DND-41 (cell line): ENCODE measurements around the gene CAMK4.

Experiments used
- ATAC-seq: fragments of 200-7000 bp; cut with Tn5 transposase; 3 replicates; pipeline ENCODE4 v1.9.1; 2021; ENCODE audit warnings: low read depth; ENCODE audit not compliant: insufficient read depth
- DNase-seq: peaks from one replicate; pipeline ENCODE4 v3.0.0-alpha.2; 2020
- H2AFZ ChIP-seq: 2 replicates; pipeline ENCODE4 v1.6.0; 2012; ENCODE audit warnings: low read depth, low read length
- H3K27ac ChIP-seq: 2 replicates; pipeline ENCODE4 v1.5.1; 2012; ENCODE audit warnings: low read length, inconsistent platforms
- H3K27me3 ChIP-seq: fragments of 200-600 bp; sonication (generic); 2 replicates; pipeline ENCODE4 v1.6.0; 2012; ENCODE audit warnings: low read length, mild to moderate bottlenecking, inconsistent platforms; ENCODE audit not compliant: insufficient read depth, poor library complexity
- H3K36me3 ChIP-seq: 2 replicates; pipeline ENCODE4 v1.5.1; 2012; ENCODE audit warnings: low read length, inconsistent platforms; ENCODE audit not compliant: insufficient read depth
- H3K4me1 ChIP-seq: 2 replicates; pipeline ENCODE4 v1.5.1; 2012; ENCODE audit warnings: mild to moderate bottlenecking, low read length; ENCODE audit not compliant: insufficient read depth
- H3K4me2 ChIP-seq: 2 replicates; pipeline ENCODE4 v1.6.0; 2012; ENCODE audit warnings: mild to moderate bottlenecking, moderate library complexity, low read length, inconsistent platforms; ENCODE audit not compliant: insufficient read depth
- H3K4me3 ChIP-seq, 2 experiments: fragments of 200-600 bp in 1 of 2; shearing (Covaris generic) in 1 of 2; 2 replicates each; pipeline ENCODE4 v1.5.1; 2012 to 2016; ENCODE audit warnings: inconsistent platforms in 2 of 2, low read length in 2 of 2, mild to moderate bottlenecking in 2 of 2, low read depth in 1 of 2, moderate library complexity in 1 of 2
- H3K79me2 ChIP-seq: 2 replicates; pipeline ENCODE4 v1.6.0; 2012; ENCODE audit warnings: low read length, inconsistent platforms; ENCODE audit not compliant: insufficient read depth
- H3K9ac ChIP-seq: 2 replicates; pipeline ENCODE4 v1.6.0; 2012; ENCODE audit warnings: low read depth, mild to moderate bottlenecking, inconsistent platforms, low read length, moderate library complexity
- H3K9me3 ChIP-seq: 2 replicates; pipeline ENCODE4 v1.5.1; 2012; ENCODE audit warnings: low read length, moderate library complexity, mild to moderate bottlenecking, inconsistent platforms; ENCODE audit not compliant: insufficient read depth, severe bottlenecking
- H4K20me1 ChIP-seq: 2 replicates; pipeline ENCODE4 v1.6.0; 2012; ENCODE audit warnings: low read length; ENCODE audit not compliant: insufficient read depth
- EZH2 ChIP-seq: IDR thresholded peaks from 3 replicates; pipeline ENCODE4 v1.6.1; 2012; ENCODE audit warnings: borderline replicate concordance, low read depth, mild to moderate bottlenecking, moderate library complexity, low read length, inconsistent platforms; ENCODE audit not compliant: severe bottlenecking
- TF ChIP-seq, protein P1 (sequence below): IDR thresholded peaks from 2 replicates; pipeline ENCODE4 v1.5.1; 2012; ENCODE audit warnings: borderline replicate concordance, low read length, moderate library complexity, mild to moderate bottlenecking; ENCODE audit not compliant: poor library complexity, severe bottlenecking; ENCODE audit errors: extremely low read depth

The CAMK4 gene

GRCh38 chr5:111231119-111231518 lies 6.9 kb downstream of the CAMK4 start:
- H3K4me3 ChIP-seq, result peak overlapping the region in 1 of 2 experiments; percentile 24; a peak in 2 of 4 replicates
- TF ChIP-seq, protein P1, sequence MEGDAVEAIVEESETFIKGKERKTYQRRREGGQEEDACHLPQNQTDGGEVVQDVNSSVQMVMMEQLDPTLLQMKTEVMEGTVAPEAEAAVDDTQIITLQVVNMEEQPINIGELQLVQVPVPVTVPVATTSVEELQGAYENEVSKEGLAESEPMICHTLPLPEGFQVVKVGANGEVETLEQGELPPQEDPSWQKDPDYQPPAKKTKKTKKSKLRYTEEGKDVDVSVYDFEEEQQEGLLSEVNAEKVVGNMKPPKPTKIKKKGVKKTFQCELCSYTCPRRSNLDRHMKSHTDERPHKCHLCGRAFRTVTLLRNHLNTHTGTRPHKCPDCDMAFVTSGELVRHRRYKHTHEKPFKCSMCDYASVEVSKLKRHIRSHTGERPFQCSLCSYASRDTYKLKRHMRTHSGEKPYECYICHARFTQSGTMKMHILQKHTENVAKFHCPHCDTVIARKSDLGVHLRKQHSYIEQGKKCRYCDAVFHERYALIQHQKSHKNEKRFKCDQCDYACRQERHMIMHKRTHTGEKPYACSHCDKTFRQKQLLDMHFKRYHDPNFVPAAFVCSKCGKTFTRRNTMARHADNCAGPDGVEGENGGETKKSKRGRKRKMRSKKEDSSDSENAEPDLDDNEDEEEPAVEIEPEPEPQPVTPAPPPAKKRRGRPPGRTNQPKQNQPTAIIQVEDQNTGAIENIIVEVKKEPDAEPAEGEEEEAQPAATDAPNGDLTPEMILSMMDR, result no peak
- no peak for TF ChIP-seq EZH2
- H3K4me1 ChIP-seq, result peaks cover 94% of the 10 kb centered on the region
- ATAC-seq (peak; percentile 33), DNase-seq (no peak)
- H3K27me3 ChIP-seq, result no peaks in the 10 kb centered on the region
- H3K79me2 ChIP-seq, result peaks cover 50% of the 10 kb centered on the region
- H3K4me2 ChIP-seq, result peak overlapping the region; percentile 52
- H3K27ac ChIP-seq, result peak overlapping the region; percentile 89
- H3K36me3 ChIP-seq, result no peaks in the 10 kb centered on the region
- no peak overlapping the region for H2AFZ ChIP-seq
- H3K9ac ChIP-seq, result peak overlapping the region; percentile 32
- no peaks in the 10 kb centered on the region for H3K9me3 ChIP-seq
- H4K20me1 ChIP-seq, result no peaks in the 10 kb centered on the region

GRCh38 chr5:111232311-111233051 lies 8.3 kb downstream of the CAMK4 start:
- TF ChIP-seq, protein P1, result no peak
- no peak for TF ChIP-seq EZH2
- H3K9me3 ChIP-seq, result no peaks in the 10 kb centered on the region
- H3K79me2 ChIP-seq, result peaks cover 47% of the 10 kb centered on the region
- no peak overlapping the region for H2AFZ ChIP-seq
- H3K36me3 ChIP-seq, result no peaks in the 10 kb centered on the region
- no peaks in the 10 kb centered on the region for H3K27me3 ChIP-seq
- H3K4me1 ChIP-seq, result peaks cover 93% of the 10 kb centered on the region
- H3K4me3 ChIP-seq, result no peak overlapping the region
- DNase-seq, result no peak
- no peak for ATAC-seq
- H3K9ac ChIP-seq, result no peak overlapping the region
- H3K27ac ChIP-seq, result peak overlapping the region; percentile 62
- no peaks in the 10 kb centered on the region for H4K20me1 ChIP-seq
- H3K4me2 ChIP-seq, result no peak overlapping the region; the same call in 1 of the 2 replicates

DNA sequence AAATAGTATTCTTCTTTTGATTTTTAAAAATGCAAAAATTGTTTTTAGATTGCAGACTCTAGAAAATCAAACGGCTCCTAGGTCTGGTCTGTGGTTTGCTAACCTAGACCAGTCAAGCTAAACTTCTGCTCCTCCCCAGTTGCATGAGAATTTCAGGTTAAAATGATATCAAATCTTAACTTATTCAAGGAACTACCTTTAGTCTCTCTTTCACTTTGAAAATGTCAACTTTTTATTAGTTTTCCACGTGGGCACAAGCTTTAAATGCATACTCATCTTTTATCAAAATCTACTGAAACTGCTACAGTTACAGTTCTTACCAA lies 8.8 kb downstream of the CAMK4 start:
- H3K36me3 ChIP-seq, result no peaks in the 10 kb centered on the region
- no peak for DNase-seq
- H3K27me3 ChIP-seq, result no peaks in the 10 kb centered on the region
- peak overlapping the region; percentile 23 for H3K4me2 ChIP-seq
- H3K9me3 ChIP-seq, result no peaks in the 10 kb centered on the region
- no peak overlapping the region for H2AFZ ChIP-seq
- TF ChIP-seq, protein P1, result no peak
- no peak for TF ChIP-seq EZH2
- ATAC-seq, result no peak
- peak overlapping the region; percentile 62 for H3K27ac ChIP-seq
- no peaks in the 10 kb centered on the region for H4K20me1 ChIP-seq
- no peak overlapping the region for H3K9ac ChIP-seq
- peaks cover 43% of the 10 kb centered on the region for H3K79me2 ChIP-seq
- peaks cover 93% of the 10 kb centered on the region for H3K4me1 ChIP-seq
- no peak overlapping the region for H3K4me3 ChIP-seq
